ENCODE results near the gene MPP2. TPM values are rescaled to one million over a fixed set of nuclear protein-coding genes. Genes with fewer than 3 reads are reported as not detected.

MPP2 gene
- total and polyA plus RNA-seq, 4 donors: 0.05 to 0.25 (median 0.09) TPM

GRCh38 chr17:43825567-43825966, 81.8 kb downstream of the MPP2 start (continued):
- TF ChIP-seq EGR1 (IDR thresholded peaks at IDR 0.05; ENCODE audit: low read depth in 2 of 2) (no peak), JUND (IDR thresholded peaks at IDR 0.05) (no peak), CTCF (IDR thresholded peaks at IDR 0.05; ENCODE audit: low read depth, low read length, missing input control) (no peak), HNF4A (conservative IDR thresholded peaks at IDR 0.05) (no peak), FOXA2 (IDR thresholded peaks at IDR 0.05) (no peak)

Other genes starting within 250 kb of the MPP2 start
- gene MEOX1, start 245.6 kb downstream of the MPP2 start, total RNA-seq: under 1 TPM in 1 of 2 donors, not detected in 1; 0.33 TPM
- gene MEOX1, start 245.6 kb downstream of the MPP2 start, polyA plus RNA-seq: under 1 TPM in 1 of 2 donors, not detected in 1; 0.05 TPM
- gene SOST, start 148.7 kb downstream of the MPP2 start, total RNA-seq: not detected
- gene SOST, start 148.7 kb downstream of the MPP2 start, polyA plus RNA-seq: not detected
- 100 to 1,000 TPM in 1 of 2 donors, 10 to 100 TPM in 1; 30.4 to 104 TPM for gene DUSP3, start 128.6 kb downstream of the MPP2 start, total RNA-seq
- 10 to 100 TPM; 59.8 to 61.8 TPM for gene DUSP3, start 128.6 kb downstream of the MPP2 start, polyA plus RNA-seq
- gene CFAP97D1, start 127.1 kb downstream of the MPP2 start, total RNA-seq: under 1 TPM in 1 of 2 donors, not detected in 1; 0.08 TPM
- gene CFAP97D1, start 127.1 kb downstream of the MPP2 start, polyA plus RNA-seq: not detected
- gene MPP3, start 74.4 kb downstream of the MPP2 start, total RNA-seq: 1 to 10 TPM in 1 of 2 donors, under 1 TPM in 1; 0.23 to 1.3 TPM
- gene MPP3, start 74.4 kb downstream of the MPP2 start, polyA plus RNA-seq: under 1 TPM; 0.63 to 0.82 TPM
- gene CD300LG, start 60.4 kb downstream of the MPP2 start, total RNA-seq: under 1 TPM; 0.14 to 0.17 TPM
- under 1 TPM; 0.24 to 0.58 TPM for gene CD300LG, start 60.4 kb downstream of the MPP2 start, polyA plus RNA-seq
- gene PPY, start 34.9 kb upstream of the MPP2 start, total RNA-seq: not detected
- gene PPY, start 34.9 kb upstream of the MPP2 start, polyA plus RNA-seq: not detected
- not detected for gene PYY, start 46.4 kb upstream of the MPP2 start, total RNA-seq
- under 1 TPM in 1 of 2 donors, not detected in 1; 0.05 TPM for gene PYY, start 46.4 kb upstream of the MPP2 start, polyA plus RNA-seq
- gene NAGS, start 97.1 kb upstream of the MPP2 start, total RNA-seq: 10 to 100 TPM; 21.5 to 29.4 TPM
- 10 to 100 TPM; 27.1 to 29.8 TPM for gene NAGS, start 97.1 kb upstream of the MPP2 start, polyA plus RNA-seq
- gene TMEM101, start 107.4 kb upstream of the MPP2 start, total RNA-seq: 10 to 100 TPM; 24.4 to 25.7 TPM
- 10 to 100 TPM; 12.0 to 18.4 TPM for gene TMEM101, start 107.4 kb upstream of the MPP2 start, polyA plus RNA-seq
- 10 to 100 TPM; 12.1 to 13.6 TPM for gene LSM12, start 159.1 kb upstream of the MPP2 start, total RNA-seq
- gene LSM12, start 159.1 kb upstream of the MPP2 start, polyA plus RNA-seq: 10 to 100 TPM; 16.7 to 31.9 TPM
- 1 to 10 TPM; 6.7 to 7.8 TPM for gene G6PC3, start 163.2 kb upstream of the MPP2 start, total RNA-seq
- 10 to 100 TPM in 1 of 2 donors, 1 to 10 TPM in 1; 8.7 to 15.1 TPM for gene G6PC3, start 163.2 kb upstream of the MPP2 start, polyA plus RNA-seq
- gene HDAC5, start 216.1 kb upstream of the MPP2 start, total RNA-seq: 10 to 100 TPM; 18.2 to 20.3 TPM
- gene HDAC5, start 216.1 kb upstream of the MPP2 start, polyA plus RNA-seq: 10 to 100 TPM in 1 of 2 donors, 1 to 10 TPM in 1; 5.8 to 10.7 TPM
- gene HROB, start 234.4 kb upstream of the MPP2 start, total RNA-seq: 1 to 10 TPM in 1 of 2 donors, under 1 TPM in 1; 0.08 to 1.9 TPM
- gene HROB, start 234.4 kb upstream of the MPP2 start, polyA plus RNA-seq: under 1 TPM; 0.29 to 0.32 TPM

Measured in liver (tissue), 5 donors.